ENCODE results near the gene BTBD9.

The BTBD9 gene

GRCh38 chr6:38352636-38353035 is 287.1 kb downstream of the BTBD9 start:
- Histone ChIP-seq H3K9me2 (replicated peaks; ENCODE audit: control insufficient read depth, low read length) (no peaks in the 10 kb centered on the region), H4K20me1 (ENCODE audit: control insufficient read depth, insufficient read depth, low read depth, low read length) (no peaks in the 10 kb centered on the region), H3F3A (ENCODE audit: control insufficient read depth, insufficient read depth) (no peaks in the 10 kb centered on the region), H3K9me3 (ENCODE audit: control insufficient read depth, insufficient read depth, low read length) (no peaks in the 10 kb centered on the region), H3K4me2 (ENCODE audit: low read length) (no peak overlapping the region), H3K27ac (ENCODE audit: low read depth, low read length) (no peak overlapping the region), H3K36me3 (ENCODE audit: control insufficient read depth, low read length) (no peaks in the 10 kb centered on the region), H3K79me2 (ENCODE audit: control insufficient read depth, low read length) (no peaks in the 10 kb centered on the region), H3K27me3 (ENCODE audit: control insufficient read depth, low read length) (peaks cover 37% of the 10 kb centered on the region), H3K4me3 (ENCODE audit: low read length) (no peak overlapping the region), H3K4me1 (ENCODE audit: control insufficient read depth, low read length) (no peaks in the 10 kb centered on the region)
- TF ChIP-seq CTCF (IDR thresholded peaks at IDR 0.05; ENCODE audit: low read depth, low read length, poor library complexity, severe bottlenecking) (no peak), EZH2phosphoT487 (IDR thresholded peaks at IDR 0.05; ENCODE audit: borderline replicate concordance, low read length) (no peak)

GRCh38 chr6:38350942-38351341 is 288.8 kb downstream of the BTBD9 start:
- H3K4me1 ChIP-seq (ENCODE audit: control insufficient read depth, low read length), result no peaks in the 10 kb centered on the region
- H3K4me2 ChIP-seq (ENCODE audit: low read length), result no peak overlapping the region
- no peaks in the 10 kb centered on the region for H4K20me1 ChIP-seq (ENCODE audit: control insufficient read depth, insufficient read depth, low read depth, low read length)
- H3K27ac ChIP-seq (ENCODE audit: low read depth, low read length), result no peak overlapping the region
- no peaks in the 10 kb centered on the region for H3K9me3 ChIP-seq (ENCODE audit: control insufficient read depth, insufficient read depth, low read length)
- no peaks in the 10 kb centered on the region for H3K36me3 ChIP-seq (ENCODE audit: control insufficient read depth, low read length)
- no peak overlapping the region for H3K4me3 ChIP-seq (ENCODE audit: low read length)
- H3K27me3 ChIP-seq (ENCODE audit: control insufficient read depth, low read length), result peaks cover 31% of the 10 kb centered on the region
- no peak for TF ChIP-seq CTCF (IDR thresholded peaks at IDR 0.05; ENCODE audit: low read depth, low read length, poor library complexity, severe bottlenecking)
- no peak for TF ChIP-seq EZH2phosphoT487 (IDR thresholded peaks at IDR 0.05; ENCODE audit: borderline replicate concordance, low read length)
- H3K9me2 ChIP-seq (replicated peaks; ENCODE audit: control insufficient read depth, low read length), result no peaks in the 10 kb centered on the region
- H3F3A ChIP-seq (ENCODE audit: control insufficient read depth, insufficient read depth), result no peaks in the 10 kb centered on the region
- no peaks in the 10 kb centered on the region for H3K79me2 ChIP-seq (ENCODE audit: control insufficient read depth, low read length)

- peaks cover 24% of the 10 kb centered on the region for H3K27me3 ChIP-seq (ENCODE audit: control insufficient read depth, low read length)
- no peaks in the 10 kb centered on the region for H3K9me3 ChIP-seq (ENCODE audit: control insufficient read depth, insufficient read depth, low read length)
- H3F3A ChIP-seq (ENCODE audit: control insufficient read depth, insufficient read depth), result no peaks in the 10 kb centered on the region
- no peaks in the 10 kb centered on the region for H3K36me3 ChIP-seq (ENCODE audit: control insufficient read depth, low read length)
- no peaks in the 10 kb centered on the region for H3K79me2 ChIP-seq (ENCODE audit: control insufficient read depth, low read length)
- H3K4me1 ChIP-seq (ENCODE audit: control insufficient read depth, low read length), result no peaks in the 10 kb centered on the region
- H3K4me2 ChIP-seq (ENCODE audit: low read length), result no peak overlapping the region
- TF ChIP-seq CTCF (IDR thresholded peaks at IDR 0.05; ENCODE audit: low read depth, low read length, poor library complexity, severe bottlenecking) (no peak), EZH2phosphoT487 (IDR thresholded peaks at IDR 0.05; ENCODE audit: borderline replicate concordance, low read length) (no peak)
- no peak overlapping the region for H3K4me3 ChIP-seq (ENCODE audit: low read length)
- H4K20me1 ChIP-seq (ENCODE audit: control insufficient read depth, insufficient read depth, low read depth, low read length), result no peaks in the 10 kb centered on the region
- H3K9me2 ChIP-seq (replicated peaks; ENCODE audit: control insufficient read depth, low read length), result no peaks in the 10 kb centered on the region
- no peak overlapping the region for H3K27ac ChIP-seq (ENCODE audit: low read depth, low read length)
These were observed 289.5 kb downstream of the BTBD9 start for GRCh38 chr6:38350220-38350619.

DNA sequence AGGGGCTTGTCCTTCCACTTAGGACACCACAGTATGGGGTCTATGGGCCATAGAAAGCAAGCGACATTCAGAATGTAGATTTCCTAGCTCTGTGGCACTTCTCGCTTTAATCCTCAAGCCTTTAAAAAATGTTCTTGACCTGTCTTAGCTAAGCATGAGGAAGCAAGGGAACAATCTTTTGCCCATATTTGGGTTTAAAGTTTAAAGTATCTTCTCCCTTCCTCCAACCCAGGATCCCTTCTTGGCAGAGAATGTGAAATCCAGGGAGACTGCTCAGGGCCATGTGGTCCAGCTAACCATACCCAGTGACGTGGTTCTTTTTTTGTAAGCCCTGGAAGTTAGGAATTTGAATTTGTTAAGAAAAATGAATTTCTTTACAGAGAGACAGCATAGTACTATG is 289.9 kb downstream of the BTBD9 start:
- Histone ChIP-seq H3K79me2 (ENCODE audit: control insufficient read depth, low read length) (no peaks in the 10 kb centered on the region), H4K20me1 (ENCODE audit: control insufficient read depth, insufficient read depth, low read depth, low read length) (no peaks in the 10 kb centered on the region), H3K9me2 (replicated peaks; ENCODE audit: control insufficient read depth, low read length) (no peaks in the 10 kb centered on the region), H3K4me1 (ENCODE audit: control insufficient read depth, low read length) (no peaks in the 10 kb centered on the region), H3K4me3 (ENCODE audit: low read length) (no peak overlapping the region), H3K9me3 (ENCODE audit: control insufficient read depth, insufficient read depth, low read length) (no peaks in the 10 kb centered on the region), H3F3A (ENCODE audit: control insufficient read depth, insufficient read depth) (no peaks in the 10 kb centered on the region), H3K27ac (ENCODE audit: low read depth, low read length) (no peak overlapping the region), H3K27me3 (ENCODE audit: control insufficient read depth, low read length) (peaks cover 19% of the 10 kb centered on the region), H3K36me3 (ENCODE audit: control insufficient read depth, low read length) (no peaks in the 10 kb centered on the region), H3K4me2 (ENCODE audit: low read length) (no peak overlapping the region)
- TF ChIP-seq EZH2phosphoT487 (IDR thresholded peaks at IDR 0.05; ENCODE audit: borderline replicate concordance, low read length), result no peak
- no peak for TF ChIP-seq CTCF (IDR thresholded peaks at IDR 0.05; ENCODE audit: low read depth, low read length, poor library complexity, severe bottlenecking)

Measured in DOHH2 (cell line).